ENCODE results near the gene CCDC8. TPM values are rescaled to one million over a fixed set of nuclear protein-coding genes. Genes with fewer than 3 reads are reported as not detected.

Gene CCDC8
- polyA plus RNA-seq, 1 donor from 2014 or later = 0.84 TPM

- Histone ChIP-seq H3K9me3 (ENCODE audit: low read length) (no peaks in the 10 kb centered on the region), H3K27me3 (ENCODE audit: insufficient read depth, low read depth, low read length) (no peaks in the 10 kb centered on the region), H2AFZ (ENCODE audit: low read depth, low read length) (no peak overlapping the region), H3K79me2 (replicated peaks; ENCODE audit: insufficient read depth, low read length) (no peaks in the 10 kb centered on the region), H3K4me2 (ENCODE audit: low read length) (no peak overlapping the region), H3K9ac (ENCODE audit: low read length) (no peak overlapping the region), H3K27ac (ENCODE audit: low read length) (no peak overlapping the region), H3K9me2 (ENCODE audit: insufficient read depth, low read length) (no peaks in the 10 kb centered on the region), H3K36me3 (ENCODE audit: insufficient read depth, low read length) (no peaks in the 10 kb centered on the region), H3K4me3 (ENCODE audit: low read length) (no peak overlapping the region), H3F3A (ENCODE audit: insufficient read depth, low read length, poor library complexity, severe bottlenecking) (no peaks in the 10 kb centered on the region), H4K20me1 (ENCODE audit: insufficient read depth) (no peaks in the 10 kb centered on the region)
- TF ChIP-seq RAD21 (conservative IDR thresholded peaks at IDR 0.05) (no peak), TAF1 (IDR thresholded peaks at IDR 0.05; ENCODE audit: low read depth) (no peak), REST (IDR thresholded peaks at IDR 0.05; ENCODE audit: borderline replicate concordance) (no peak), EZH2 (IDR thresholded peaks at IDR 0.05; ENCODE audit: borderline replicate concordance, insufficient read depth, low read length, poor library complexity, severe bottlenecking) (no peak), POLR2AphosphoS5 (IDR thresholded peaks at IDR 0.05) (no peak), SMC3 (conservative IDR thresholded peaks at IDR 0.05; ENCODE audit: poor library complexity) (no peak), CTCF (IDR thresholded peaks at IDR 0.05; ENCODE audit: poor library complexity, severe bottlenecking) (no peak), MXI1 (conservative IDR thresholded peaks at IDR 0.05; ENCODE audit: poor library complexity, severe bottlenecking) (no peak), EP300 (conservative IDR thresholded peaks at IDR 0.05; ENCODE audit: poor library complexity, severe bottlenecking) (no peak)
Observed at GRCh38 chr19:46452186-46452585, 38.8 kb upstream of the CCDC8 start.

- Histone ChIP-seq H3K27ac (ENCODE audit: low read length) (no peak overlapping the region), H3F3A (ENCODE audit: insufficient read depth, low read length, poor library complexity, severe bottlenecking) (no peaks in the 10 kb centered on the region), H2AFZ (ENCODE audit: low read depth, low read length) (no peak overlapping the region), H3K9me3 (ENCODE audit: low read length) (no peaks in the 10 kb centered on the region), H3K9me2 (ENCODE audit: insufficient read depth, low read length) (no peaks in the 10 kb centered on the region), H3K4me3 (ENCODE audit: low read length) (no peak overlapping the region), H3K4me2 (ENCODE audit: low read length) (no peak overlapping the region), H3K27me3 (ENCODE audit: insufficient read depth, low read depth, low read length) (no peaks in the 10 kb centered on the region), H3K9ac (ENCODE audit: low read length) (no peak overlapping the region), H3K79me2 (replicated peaks; ENCODE audit: insufficient read depth, low read length) (no peaks in the 10 kb centered on the region), H3K36me3 (ENCODE audit: insufficient read depth, low read length) (no peaks in the 10 kb centered on the region), H4K20me1 (ENCODE audit: insufficient read depth) (no peaks in the 10 kb centered on the region)
- TF ChIP-seq RAD21 (conservative IDR thresholded peaks at IDR 0.05) (no peak), REST (IDR thresholded peaks at IDR 0.05; ENCODE audit: borderline replicate concordance) (no peak), POLR2AphosphoS5 (IDR thresholded peaks at IDR 0.05) (no peak), CTCF (IDR thresholded peaks at IDR 0.05; ENCODE audit: poor library complexity, severe bottlenecking) (no peak), EZH2 (IDR thresholded peaks at IDR 0.05; ENCODE audit: borderline replicate concordance, insufficient read depth, low read length, poor library complexity, severe bottlenecking) (no peak), SMC3 (conservative IDR thresholded peaks at IDR 0.05; ENCODE audit: poor library complexity) (no peak), EP300 (conservative IDR thresholded peaks at IDR 0.05; ENCODE audit: poor library complexity, severe bottlenecking) (no peak), TAF1 (IDR thresholded peaks at IDR 0.05; ENCODE audit: low read depth) (no peak), MXI1 (conservative IDR thresholded peaks at IDR 0.05; ENCODE audit: poor library complexity, severe bottlenecking) (no peak)
Observed at GRCh38 chr19:46451352-46451751, 38.0 kb upstream of the CCDC8 start.

All from neural cell (in vitro differentiated cells).